ENCODE results near the gene PDHB. TPM values are rescaled to one million over a fixed set of nuclear protein-coding genes. Genes with fewer than 3 reads are reported as not detected.

The PDHB gene
- total RNA-seq = 10 to 100 TPM; 45.1 to 54.6 TPM

DNA sequence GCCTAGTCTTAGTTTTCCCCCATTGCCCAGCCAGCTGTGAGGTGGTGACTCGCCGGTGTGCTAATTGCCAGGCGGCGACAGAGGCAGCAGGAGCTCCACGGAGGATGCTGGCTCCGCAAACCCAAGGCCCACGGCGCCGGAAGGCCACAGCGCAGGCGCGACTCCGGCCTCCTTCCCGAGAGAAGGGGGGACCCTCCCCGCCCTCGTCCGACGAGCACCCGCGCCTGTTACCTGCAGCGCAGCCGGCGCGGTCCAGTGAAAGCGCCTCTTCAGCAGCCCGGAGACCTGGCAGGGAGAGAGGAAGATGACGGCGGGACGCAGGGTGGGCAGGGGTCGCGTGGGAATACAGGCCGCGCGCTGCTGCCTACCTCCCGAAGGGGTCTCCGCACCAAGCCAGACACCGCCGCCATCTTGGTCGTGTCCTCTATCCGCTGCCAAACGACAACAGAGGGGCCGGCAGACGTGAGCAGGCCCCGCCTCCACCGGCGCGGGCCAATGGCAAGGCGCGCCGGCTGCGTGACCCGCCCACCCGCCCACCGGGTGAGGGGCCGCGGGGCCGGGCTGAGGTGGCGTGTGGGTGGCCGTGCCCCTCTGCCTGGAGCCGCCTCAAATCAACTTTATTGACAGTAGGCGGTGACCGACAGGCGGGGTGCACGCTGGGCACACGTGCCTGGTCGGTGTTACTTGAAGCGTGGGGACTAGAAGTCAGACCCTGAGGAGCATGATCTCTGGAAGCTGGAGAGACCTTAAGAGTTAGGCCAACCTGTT lies at the start of gene PDHB:
Gene PDHB, minus strand, starts transcription at position 433 of the 768 bp plus-strand sequence. Its CDS starts 23 bp downstream, at position 410.

Other genes with a start within 250 kb of the PDHB start
- not detected for gene DNASE1L3, start 222.9 kb downstream of the PDHB start, total RNA-seq
- gene ABHD6, start 196.0 kb downstream of the PDHB start, total RNA-seq = 10 to 100 TPM; 56.6 to 64.7 TPM
- gene RPP14, start 127.6 kb downstream of the PDHB start, total RNA-seq = 10 to 100 TPM in 1 of 2 donors, 1 to 10 TPM in 1; 10.0 to 19.0 TPM
- gene HTD2, start 127.3 kb downstream of the PDHB start, total RNA-seq = 1 to 10 TPM; 7.7 to 8.9 TPM
- gene PXK, start 100.9 kb downstream of the PDHB start, total RNA-seq = 10 to 100 TPM; 24.0 to 53.0 TPM
- 1 to 10 TPM; 6.5 to 7.3 TPM for gene KCTD6, start 58.3 kb upstream of the PDHB start, total RNA-seq
- gene ACOX2, start 103.4 kb upstream of the PDHB start, total RNA-seq = 1 to 10 TPM; 1.3 to 1.4 TPM
- gene FAM107A, start 143.6 kb upstream of the PDHB start, total RNA-seq = not detected
- not detected for gene FAM3D, start 232.9 kb upstream of the PDHB start, total RNA-seq

All from melanocyte of skin (primary cell).